GM19467 (cell line): ENCODE results near the gene GREM2.

ENCODE experiments used
- ATAC-seq: cut with Tn5 transposase; IDR thresholded peaks from one replicate; pipeline ENCODE4 v1.9.1; 2021; ENCODE audit warnings: mild to moderate bottlenecking, moderate library complexity; ENCODE audit not compliant: unreplicated experiment

GREM2 gene

DNA sequence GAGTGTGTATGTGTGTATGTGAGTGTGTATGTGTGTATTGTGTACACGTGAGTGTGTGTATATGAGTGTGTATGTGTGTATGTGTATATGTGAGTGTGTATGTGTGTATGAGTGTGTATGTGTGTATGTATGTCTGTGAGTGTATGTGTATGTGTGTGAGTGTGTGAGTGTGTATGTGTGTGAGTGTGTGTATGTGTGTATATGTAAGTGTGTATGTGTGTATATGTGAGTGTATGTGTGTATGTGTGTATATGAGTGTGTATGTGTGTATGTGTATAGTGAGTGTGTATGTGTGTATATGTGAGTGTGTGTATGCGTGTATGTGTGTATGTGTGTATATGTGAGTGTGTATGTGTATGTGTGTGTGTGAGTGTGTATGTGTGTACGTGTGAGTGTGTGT lies 49.2 kb downstream of the GREM2 start:
- ATAC-seq: no peak

DNA sequence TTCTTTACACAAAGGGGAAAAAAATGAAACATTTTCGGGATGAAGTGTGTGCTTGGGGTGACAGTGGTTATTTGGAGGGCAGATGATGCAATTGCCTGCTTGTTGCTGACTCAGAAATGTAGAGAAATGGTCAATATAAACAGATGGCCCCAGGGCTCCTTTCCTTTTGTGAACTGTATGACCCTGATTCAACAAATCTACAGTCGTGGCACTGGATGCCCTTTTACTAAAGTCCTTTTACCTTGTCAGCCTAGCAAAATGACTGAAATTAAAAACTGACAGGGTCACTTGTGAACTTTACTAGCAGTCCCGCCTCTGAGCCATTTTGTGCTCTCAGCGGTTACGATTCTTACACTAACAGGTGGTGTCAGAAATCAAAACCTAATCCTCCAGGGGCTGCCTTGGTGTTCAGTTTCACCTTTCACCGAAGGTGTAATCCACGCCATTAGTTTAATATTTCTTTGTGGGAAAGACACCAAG lies 49.8 kb downstream of the GREM2 start:
- no peak for ATAC-seq

DNA sequence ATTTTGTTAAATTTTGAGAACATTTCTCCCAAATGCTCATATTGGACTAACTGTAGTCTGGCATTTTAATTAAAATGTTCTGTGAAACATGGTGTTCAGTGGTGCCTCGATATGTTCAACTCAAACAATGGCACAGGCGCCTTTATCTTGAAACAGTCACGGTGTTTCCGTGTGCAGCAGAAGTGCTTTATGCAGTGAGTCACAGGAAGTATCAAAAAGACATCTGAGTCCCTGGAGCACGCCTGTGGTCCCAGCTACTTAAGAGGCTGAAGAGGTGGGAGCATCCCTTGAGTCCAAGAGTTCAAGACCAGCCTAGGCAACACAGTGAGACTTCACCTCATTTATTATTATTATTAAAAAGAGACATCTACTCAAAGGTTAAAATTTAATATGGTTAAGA lies 52.2 kb downstream of the GREM2 start:
- no peak for ATAC-seq

DNA sequence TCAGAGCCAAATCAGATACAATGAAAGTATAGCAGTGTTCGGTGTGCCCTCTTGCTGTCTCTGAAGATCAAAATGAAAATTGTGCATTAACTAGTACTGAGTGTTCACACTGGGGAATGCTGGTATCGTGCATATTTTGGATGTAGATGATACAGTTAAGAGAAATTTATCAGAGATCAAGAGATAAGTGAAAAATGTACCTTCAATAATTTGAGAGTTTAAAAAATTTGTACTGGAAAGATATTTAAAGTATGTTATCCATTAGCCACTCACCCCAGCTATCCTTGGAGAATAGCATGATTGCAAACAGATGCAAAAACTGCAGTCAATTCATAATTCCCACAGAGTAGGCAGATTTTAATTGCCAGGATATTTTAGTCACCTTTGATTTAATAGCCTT lies 56.4 kb downstream of the GREM2 start:
- no peak for ATAC-seq

DNA sequence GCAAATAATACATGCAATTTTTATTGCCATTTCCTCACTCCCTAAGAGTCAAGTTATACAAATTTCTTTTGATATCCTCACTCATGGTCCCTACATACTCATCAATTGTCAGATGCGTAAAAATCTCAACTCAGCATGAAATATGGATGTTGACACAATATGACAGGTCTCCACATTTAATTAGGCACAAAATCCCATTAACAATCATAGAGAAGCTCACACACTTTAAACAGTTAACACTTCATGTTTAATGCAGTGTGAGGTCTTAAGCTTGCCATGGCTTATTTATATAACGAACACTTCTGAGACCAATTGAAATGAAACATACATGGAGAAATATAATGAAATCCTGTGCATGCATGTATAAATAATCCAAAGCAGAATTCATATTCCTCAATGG lies 58.6 kb downstream of the GREM2 start:
- no peak for ATAC-seq

DNA sequence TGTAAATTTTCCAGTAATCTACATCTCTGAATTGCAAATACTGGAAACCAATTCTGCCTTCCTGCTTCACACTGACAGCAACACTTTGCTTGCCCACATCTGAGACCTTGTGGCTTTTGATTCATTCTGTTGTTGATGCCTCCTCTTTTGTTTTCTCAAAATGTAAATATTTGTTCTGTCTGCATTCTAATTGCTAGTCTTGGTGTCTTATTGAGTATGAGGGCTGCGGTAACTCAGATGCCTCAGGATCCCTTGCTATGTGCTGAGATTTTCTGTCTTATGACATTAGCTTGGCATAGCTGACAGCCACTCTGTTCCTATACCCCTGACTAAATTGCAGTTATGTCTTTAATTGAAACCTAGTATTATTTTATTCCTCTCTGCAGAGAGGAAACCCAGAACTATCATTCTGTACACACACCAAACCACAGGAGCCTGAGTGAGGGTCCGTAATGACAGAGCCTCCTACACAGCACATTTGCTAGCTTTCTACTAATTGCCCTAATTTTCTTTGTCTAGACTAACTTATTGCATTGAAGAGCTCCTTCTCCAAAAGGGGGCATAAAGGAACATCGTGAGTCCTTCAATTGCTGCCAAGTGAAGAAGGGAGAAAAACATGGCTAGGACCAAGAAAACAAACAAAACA lies 72.1 kb downstream of the GREM2 start:
- no peak for ATAC-seq

DNA sequence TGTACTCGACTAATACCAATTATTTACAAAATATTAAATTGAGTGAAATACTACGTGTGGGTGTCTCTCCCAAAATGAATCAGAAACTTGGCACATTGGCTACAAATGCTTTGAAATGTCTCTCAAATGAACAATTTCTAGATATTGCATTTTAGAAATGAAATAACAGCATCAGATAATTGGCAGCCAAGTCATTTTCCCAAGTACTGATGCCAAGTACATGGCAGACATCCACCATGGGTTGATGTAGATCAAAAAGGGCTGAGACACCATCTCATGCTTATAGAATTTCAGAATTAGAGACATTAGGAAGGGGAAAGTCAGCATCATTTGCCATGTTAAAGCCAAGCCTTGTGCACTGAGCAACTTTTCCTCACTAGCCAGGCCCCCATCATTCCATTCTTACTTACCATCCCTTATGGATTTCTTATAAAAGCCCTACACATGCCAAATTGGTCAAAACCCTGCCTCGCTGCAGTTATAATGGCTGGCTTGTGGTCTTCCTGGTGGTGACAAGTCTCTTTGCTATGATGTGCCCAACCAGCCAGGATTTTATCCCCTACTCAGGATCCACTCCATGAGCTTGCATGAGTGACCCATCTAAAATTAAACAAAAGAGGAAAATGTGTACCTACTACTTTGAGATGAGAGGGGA lies 73.1 kb downstream of the GREM2 start:
- ATAC-seq: no peak

DNA sequence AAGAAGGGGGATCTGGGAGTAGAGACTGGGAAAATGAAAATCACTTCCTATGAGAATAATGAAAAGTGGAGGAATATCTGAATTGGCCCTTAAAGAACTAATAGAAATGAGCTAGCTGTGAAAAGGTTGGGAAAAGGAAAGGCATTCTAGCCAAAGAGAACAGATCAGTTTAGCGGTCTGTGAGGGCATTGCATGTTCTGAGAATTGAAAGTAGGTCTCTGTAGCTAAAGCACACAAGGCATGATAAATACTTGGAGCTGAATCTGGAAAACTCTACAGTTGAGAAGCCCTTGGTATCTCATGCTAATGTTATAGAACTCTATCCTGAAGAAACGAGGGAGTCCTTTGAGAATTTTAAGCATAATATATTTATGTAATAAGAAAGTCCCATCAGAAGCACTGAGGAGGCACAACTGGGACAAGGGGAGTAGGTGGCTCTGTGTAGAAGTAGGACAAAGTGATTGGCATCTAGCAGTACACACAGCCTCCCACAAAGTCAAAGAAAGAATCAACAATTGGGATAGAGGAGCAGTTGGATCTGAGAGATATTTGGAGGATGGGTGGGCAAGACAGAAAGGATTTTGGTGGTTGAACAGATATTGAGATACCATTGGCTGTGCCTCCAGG lies 78.7 kb downstream of the GREM2 start:
- ATAC-seq: no peak

DNA sequence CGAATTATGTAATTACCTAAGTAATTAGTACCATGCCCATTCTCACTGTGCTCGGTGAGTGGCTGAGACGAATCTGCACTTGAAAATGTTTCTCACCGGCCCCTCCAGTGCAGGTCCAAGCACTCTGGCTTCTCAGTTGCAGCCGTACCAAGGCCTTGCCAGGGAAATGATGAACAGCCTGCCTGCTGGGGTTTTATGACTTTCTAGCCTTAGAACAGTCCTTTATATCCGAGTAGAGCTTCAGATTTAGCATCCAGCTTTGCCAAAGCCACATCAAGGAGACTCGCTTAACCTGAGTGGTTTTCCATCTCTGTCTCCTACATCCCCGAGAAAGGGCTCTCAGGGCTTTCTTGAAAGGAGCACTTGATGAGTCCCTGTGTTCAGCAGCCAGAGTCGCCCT lies 83.4 kb downstream of the GREM2 start:
- no peak for ATAC-seq

DNA sequence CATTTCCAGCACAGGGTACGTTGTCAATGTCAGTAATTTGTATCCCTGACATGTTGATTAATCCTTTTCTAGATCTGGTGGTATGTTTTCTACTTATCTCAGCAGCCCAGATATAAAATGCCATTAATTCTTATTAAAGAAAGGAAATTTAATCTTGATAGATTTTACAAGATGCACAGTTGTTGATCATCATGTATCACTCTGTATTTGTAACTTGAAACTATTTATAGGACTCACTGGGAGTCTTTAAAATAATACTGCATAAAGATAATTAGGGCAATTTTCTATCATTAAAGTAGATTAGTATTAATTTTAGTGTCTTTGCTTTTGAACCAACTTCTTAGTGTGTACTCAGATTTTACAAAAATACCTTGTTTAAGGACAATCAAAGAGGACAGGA lies 84.9 kb downstream of the GREM2 start:
- no peak for ATAC-seq

DNA sequence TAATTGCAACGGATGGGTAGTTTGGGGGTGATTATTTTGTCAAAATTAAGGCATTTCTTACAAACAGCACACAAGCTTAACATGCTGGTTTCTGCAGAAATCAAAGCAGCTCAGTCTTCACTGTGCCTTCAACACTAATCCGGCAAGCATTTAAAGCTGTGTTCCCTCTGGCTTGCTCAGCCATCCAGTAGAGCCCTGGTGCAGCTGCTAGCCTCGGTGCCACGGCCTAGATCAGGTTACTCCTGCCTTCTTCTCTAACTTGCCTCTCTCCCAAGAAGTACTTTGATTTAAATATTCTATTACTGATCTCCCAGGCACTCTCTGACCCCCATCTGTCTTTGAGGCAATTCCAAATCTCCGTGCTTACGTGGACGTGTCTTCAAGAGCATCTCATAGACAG lies 85.6 kb downstream of the GREM2 start:
- no peak for ATAC-seq

DNA sequence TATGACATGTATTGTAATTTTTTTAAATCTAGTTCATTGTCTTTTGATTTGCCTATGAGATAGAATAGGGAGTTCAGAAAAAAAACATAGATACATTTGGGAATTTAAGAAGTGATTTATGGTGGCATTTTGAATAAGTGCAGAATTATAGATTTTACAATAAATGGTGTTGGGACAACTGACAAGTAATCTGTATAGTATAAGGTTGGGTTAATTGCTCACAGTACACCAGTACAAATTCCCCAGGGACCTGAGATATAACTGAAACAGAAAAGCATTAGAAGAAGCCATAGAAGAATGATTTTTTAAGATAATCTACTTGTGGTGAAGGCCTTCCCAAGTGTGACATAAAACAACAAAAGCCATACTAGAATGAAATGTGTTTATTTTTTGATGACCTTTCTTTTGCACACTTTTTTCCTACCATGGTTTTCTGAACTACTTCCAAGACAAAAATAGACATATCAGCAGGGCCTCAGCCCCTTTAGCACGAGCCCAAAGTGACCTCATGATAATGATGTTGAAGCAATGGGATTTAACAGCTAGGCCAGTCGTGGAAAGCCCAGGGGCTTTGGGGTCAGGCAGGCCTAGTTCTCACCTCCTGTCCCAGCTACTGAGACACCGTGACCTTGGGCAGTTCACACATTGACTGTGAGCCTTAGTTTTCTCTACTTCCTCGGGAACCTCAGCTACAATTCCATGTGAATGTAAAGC lies 87.4 kb downstream of the GREM2 start:
- no peak for ATAC-seq

DNA sequence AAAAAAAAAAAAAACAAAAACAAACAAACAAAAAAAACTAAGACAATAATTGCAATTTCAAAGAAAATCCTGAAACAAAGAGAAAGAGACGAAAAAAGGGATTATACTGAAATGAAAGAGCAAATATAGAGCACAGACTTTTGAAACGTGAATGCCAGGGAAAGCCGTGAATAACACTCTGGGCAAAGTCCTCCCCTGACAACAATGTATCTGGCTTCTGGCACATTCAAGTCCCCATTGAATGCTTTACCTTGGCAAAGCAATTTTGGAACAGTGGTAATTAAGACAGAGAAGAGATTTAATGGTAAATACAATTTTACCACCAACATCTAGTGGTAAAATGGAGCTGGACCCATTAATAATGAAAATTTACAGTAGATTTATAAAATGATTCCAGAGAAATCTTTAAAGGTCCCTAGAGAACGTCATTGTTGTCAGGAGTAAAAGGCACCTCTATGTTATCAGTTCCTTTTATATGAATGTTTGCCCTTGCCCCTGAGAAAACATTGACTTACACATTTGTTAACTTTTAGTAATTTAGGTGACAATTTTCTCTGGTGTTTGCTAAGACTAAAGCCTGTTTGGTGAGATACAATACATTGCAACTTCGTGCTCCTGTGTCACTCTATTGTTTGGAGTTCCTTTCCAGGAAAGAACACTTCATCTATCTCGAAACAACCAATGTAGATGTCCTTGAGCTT lies 89.7 kb downstream of the GREM2 start:
- ATAC-seq: no peak

DNA sequence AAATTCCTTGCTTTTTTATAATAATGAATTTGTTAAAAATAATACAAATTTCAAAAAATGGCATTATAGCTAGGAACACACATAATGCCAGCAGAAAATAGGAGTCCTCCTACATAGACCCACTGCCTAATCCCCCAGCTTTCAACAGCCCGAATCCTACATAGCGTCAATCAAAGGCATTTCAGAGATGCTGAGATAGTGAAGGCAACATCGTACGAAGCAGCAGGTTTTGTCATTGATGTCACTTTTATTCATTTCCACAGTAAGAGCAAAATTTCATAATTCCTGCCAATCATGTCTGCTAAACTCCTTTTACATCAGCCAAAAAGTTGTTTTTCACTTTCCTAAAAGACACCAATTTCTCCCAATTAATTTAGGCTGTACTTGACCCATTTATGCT lies 94.1 kb downstream of the GREM2 start:
- ATAC-seq: no peak

DNA sequence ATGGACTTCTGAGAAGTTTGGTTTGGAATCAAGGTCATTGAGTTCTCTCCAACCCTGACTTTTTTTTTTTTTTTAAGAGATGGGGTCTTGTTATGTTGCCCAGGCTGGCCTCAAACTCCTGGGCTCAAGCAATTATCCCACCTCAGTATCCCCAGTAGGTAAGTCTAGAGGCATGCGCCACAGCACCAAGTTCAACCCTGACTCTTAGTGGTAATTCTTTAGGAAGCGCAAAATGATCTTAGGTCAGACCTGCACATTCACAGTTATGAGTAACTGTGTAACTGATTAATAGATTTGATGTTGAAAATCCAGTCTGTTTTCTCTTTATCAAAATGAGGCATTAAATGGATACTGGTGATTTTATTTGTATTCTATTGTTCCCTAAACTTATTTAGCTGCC lies 95.9 kb downstream of the GREM2 start:
- no peak for ATAC-seq

DNA sequence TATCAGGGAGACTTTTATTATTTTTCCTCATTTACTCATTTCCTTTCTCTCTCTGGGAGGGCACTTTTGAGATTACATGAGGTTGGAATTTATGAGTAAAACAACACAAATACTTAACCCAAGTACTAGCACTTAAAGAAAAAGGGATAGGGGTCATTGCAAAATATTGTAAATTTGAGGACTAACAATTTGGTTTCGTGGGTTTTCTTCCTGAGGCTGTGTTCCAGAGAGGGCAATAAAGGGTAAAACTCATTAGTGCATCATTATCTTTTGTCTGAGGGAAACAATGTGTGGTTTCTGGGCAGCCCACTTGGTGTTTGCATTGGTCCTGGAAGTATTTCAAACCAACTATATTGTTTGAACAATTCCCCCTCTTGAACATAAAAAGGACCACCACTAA lies 96.5 kb downstream of the GREM2 start:
- ATAC-seq: no peak

DNA sequence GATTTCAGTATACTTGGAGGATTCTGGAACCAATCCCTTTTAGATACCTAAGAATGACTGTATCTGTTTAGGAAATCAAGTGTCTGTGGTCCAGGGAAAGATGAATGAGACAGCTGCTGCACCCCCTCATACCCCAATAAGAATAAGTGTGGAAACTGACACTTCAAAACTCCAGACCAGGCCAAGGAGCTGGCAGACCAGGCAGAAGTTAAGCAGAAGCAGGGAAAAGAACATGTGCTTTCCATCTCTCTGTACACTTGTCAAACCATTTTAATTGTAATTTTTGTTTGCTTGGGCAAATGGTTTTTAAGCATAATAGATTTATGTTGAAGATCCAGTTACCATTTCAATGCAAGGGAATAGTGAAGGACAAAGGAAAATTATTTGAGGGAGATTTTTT lies 100.2 kb downstream of the GREM2 start:
- ATAC-seq: no peak

DNA sequence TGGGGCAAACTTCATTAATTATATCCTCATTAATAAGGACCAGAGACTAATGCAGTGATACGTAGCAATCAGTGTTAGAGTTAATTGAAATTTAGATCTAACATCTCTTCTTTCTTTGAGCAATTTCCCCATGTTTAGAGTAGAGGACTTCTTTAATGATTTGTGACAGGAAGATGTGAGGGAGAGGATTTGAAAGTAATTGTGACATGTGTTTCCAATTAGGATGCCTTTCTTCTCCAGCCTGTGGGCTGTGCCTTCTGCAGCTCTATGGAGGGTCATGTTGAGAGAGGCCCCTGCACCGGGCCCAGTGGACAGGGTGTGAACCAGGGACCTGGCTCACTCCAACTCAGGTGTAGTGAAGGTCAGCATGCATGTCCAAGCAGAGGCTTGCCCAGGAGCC lies 103.0 kb downstream of the GREM2 start:
- no peak for ATAC-seq

DNA sequence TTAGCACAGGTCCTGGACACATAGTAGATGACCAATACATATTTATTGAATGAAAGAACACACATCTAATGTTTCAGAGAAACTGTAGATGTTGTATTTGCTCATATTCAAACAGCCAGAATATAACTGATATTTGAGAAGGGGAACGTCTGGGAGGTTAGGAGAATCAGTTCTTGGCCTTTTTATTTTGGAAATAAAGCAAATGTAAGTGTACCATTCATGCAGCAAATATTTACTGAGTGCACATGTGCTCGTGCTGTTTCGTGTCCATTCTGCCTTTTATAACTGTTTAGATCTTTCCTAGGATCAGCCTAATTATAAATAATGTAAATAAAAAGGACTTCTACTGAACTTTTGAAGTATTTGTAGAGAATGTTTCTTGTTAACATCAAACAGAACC lies 103.8 kb downstream of the GREM2 start:
- ATAC-seq: no peak

DNA sequence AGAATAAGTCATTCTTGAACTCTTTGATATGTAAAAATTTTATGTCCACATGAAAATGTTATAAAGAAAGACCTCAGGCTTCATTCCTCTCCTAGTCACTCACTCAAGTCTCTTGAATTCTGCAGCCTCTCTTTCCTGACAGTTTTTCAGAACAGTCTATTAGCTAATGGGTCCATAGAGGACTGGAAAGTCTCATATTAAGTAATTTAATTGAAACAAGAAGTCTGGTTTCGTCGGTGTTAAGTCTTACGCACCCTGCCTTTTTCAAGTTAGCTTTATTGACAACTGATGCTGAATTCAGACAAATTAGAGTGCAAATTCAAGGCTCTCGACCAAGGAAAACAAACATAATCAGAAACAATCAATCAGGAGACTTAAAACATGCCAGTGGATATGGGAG lies 105.8 kb downstream of the GREM2 start:
- ATAC-seq: no peak

DNA sequence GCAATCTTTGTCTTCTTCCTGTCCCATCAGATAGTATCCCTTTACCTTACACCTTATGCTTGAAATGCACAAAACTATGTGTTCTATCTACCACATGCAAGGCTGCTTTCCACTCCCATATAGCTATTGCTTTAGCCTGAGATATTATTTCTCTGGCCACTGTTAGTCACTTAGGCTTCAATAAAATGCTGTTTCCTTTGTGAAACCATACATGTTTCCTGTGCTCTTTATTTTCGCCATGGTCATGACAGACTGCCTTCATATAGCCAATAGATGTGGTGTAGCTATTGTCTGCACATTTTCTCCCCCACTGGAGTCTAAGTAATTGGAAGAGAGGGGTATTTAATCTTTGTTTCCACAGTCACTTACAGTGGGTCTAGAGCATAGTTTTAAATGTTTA lies 108.4 kb downstream of the GREM2 start:
- ATAC-seq: no peak
